ENCODE data around the gene PALLD.
"Not testable (repeated sequence)": the region's sequence is repeated elsewhere in the genome, so short reads cannot be mapped to it uniquely, and the experiment has no call there.

Gene PALLD

DNA sequence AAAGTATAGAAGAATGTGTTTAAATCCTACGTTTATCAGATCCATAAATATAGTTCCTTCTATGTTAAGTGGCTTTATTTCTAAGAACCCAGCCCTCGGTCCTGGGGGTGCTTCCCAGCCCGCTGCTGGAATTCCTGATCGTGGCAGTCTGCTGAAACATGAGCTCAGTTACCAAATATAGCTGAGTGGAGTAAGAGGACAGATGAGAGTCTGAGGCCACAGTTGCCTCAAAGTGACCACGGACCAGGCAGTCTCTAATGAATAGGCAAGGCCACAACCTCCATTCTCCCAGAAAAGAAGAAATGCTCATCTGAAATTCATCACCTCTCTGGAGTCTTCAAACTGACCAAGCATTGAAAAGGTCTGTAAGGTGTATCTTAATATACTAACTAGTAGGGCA is at the start of gene PALLD:
TSS of gene PALLD (plus strand) at position 219 of the 400 bp plus-strand sequence.
- DNase-seq (ENCODE audit: low read depth in 3 of 3, low spot score in 1 of 3): no peak

DNA sequence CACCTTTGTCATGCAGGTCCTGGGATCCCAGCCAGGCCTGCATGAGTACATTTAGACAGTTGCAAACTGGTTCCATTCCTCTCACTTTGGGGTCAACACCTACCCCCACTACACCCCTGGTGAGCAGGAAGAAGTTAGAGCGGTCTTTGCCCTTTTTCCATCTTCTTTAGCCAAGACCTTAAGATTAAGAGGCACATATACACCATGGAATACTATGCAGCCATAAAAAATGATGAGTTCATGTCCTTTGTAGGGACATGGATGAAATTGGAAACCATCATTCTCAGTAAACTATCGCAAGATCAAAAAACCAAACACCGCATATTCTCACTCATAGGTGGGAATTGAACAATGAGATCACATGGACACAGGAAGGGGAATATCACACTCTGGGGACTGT is 47.8 kb upstream of the PALLD start:
- not testable (repeated sequence) for DNase-seq (ENCODE audit: low read depth in 3 of 3, low spot score in 1 of 3)

DNA sequence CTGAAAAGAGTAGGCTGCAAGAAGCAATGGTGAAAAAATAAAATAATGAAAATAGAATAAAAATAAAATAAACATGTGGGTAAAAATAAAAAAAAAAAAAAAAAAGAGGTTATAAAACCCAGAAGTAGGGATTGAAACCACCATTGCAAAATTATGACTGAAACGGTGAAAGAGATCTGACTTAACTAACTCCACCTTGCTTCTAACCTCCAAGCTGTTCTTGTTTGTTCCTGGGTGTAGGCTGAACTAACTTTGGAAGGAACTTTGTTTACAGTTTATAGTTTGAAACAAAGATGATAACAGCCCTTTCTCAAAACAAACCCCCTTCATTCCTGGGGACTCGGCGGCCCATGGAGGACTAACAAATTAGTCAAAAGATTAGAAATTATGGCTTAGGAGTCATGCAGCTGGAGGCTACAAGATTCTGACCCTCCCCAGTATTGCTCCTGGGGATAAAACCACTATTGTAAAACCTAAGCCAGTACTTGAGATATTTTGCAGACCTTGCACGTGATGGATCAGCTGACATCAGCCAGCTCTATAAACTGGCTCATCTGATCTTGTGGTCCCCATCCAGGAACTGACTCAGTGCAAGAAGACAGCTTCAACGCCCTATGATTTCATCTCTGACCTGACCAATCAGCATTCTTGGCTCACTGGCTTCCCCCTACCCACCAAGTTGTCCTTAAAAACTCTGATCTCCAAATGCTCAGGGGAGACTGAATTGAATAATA is 47.0 kb upstream of the PALLD start:
- DNase-seq (ENCODE audit: low read depth in 3 of 3, low spot score in 1 of 3): no peak

DNA sequence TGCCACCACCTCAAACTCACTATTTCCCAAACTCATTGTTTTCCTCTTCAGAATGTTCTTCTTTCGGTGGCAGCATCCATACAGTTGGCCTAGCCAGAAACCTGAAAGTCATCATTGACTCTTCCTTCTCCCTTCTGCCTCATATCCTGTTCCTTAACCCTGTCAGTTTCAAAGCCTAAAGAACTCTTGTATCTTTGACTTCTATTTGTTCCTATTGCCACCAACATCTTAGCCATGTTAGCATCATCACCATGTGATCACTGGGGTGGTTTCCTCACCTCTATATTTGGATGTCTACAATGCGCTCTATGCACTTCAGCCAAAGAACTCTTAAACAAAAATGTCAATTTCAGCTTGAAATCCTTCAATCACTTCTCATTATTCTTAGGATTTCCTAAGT is 45.5 kb upstream of the PALLD start:
- DNase-seq (ENCODE audit: low read depth in 3 of 3, low spot score in 1 of 3): no peak

DNA sequence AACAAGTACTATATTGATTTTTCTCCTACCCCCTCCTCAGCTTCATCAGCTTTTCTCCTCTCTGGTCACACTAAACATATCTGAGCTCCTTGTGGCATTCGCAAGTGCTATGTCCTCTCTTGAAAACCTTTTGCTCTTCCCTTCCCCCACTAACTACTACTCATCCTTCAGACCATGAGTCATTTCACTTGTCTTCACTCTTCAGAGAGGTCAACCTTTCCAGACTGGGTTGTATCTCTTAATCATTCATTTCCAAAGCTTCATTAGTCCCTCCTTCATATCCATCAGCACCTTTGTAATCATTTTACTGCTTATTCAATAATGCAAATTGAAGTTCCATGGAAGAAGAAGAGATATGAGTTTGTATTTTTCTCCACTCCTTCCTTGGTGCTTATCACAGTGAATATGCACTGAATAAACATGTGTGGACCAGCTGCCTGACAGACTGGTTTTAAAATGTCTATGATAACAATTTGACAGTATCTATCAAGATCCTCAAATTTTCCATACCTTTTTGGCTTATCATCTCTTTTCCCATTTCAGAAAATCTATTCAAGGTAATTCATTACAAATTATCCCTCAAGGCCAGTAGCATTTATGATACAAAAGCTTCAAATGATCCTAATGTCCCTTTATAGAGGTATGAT is 45.0 kb upstream of the PALLD start:
- no peak for DNase-seq (ENCODE audit: low read depth in 3 of 3, low spot score in 1 of 3)

DNA sequence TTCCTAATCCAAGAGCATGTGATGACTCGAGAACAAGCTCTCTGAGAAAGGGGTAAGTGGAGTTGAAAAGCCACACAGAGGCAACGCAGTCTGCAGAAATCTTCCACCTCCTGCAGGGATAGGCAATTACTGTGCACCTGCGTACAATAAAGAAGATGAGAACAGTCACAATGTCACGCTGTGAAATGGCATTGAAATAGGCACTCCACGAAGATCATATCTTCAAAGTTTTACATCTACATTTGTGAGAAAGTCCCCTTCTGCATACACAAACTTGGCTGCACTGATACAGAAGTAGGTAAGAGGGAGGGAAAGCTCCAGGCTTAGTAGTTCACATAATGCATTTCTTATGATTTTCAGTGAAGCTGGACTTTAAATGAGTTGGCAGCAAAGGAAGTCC is 43.7 kb upstream of the PALLD start:
- DNase-seq (ENCODE audit: low read depth in 3 of 3, low spot score in 1 of 3): no peak

DNA sequence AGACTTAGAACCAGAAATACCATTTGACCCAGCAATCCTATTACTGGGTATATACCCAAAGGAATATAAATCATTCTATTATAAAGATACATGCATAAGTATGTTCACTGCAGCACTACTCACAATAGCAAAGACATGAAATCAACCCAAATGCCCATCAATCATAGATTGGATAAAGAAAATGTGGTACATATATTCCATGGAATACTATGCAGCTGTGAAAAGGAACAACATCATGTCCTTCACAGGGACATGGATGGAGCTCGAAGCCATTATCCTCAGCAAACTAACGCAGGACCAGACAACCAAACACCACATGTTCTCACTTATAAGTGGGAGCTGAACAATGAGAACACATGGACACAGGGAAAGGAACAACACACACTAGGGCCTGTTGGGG is 38.6 kb upstream of the PALLD start:
- not testable (repeated sequence) for DNase-seq (ENCODE audit: low read depth in 3 of 3, low spot score in 1 of 3)

DNA sequence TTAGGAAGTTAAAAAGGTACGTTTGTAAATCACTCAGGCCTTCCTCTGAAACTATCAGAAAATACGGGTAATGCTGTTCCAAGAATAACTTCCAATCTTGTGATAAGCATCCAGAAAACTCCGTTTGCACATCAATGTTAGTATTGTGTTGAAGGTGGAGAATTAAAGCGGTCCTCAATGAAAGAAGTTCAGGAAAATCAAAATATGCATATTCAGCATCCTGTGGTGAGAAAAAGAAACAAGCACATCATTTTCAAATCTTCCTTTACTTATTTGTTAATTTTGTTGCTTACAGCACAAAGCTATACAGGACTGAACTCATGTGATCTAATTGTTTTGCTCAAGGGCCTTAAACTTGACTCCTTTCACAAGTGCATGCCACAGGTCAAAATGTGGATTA is 35.0 kb upstream of the PALLD start:
- DNase-seq (ENCODE audit: low read depth in 3 of 3, low spot score in 1 of 3): no peak

DNA sequence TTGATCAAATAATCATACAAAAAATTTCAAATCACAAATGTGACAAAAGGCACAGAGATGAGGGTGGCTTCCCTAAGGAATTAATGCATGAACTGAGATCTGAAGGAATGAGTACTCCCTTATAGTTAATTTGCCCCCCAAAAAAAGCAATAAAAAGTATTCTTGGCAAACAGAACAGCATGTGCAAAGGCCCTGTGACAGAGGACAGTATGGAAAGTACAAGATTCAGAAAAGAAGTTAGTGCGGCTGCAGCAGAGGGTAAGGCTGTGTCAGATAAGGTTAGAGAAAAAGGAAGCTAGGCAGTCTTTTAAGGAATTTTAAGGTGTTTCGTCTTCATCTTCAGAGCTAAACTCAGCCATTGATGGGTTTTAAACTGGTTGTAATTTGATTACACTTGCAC is 23.9 kb upstream of the PALLD start:
- no peak for DNase-seq (ENCODE audit: low read depth in 3 of 3, low spot score in 1 of 3)

DNA sequence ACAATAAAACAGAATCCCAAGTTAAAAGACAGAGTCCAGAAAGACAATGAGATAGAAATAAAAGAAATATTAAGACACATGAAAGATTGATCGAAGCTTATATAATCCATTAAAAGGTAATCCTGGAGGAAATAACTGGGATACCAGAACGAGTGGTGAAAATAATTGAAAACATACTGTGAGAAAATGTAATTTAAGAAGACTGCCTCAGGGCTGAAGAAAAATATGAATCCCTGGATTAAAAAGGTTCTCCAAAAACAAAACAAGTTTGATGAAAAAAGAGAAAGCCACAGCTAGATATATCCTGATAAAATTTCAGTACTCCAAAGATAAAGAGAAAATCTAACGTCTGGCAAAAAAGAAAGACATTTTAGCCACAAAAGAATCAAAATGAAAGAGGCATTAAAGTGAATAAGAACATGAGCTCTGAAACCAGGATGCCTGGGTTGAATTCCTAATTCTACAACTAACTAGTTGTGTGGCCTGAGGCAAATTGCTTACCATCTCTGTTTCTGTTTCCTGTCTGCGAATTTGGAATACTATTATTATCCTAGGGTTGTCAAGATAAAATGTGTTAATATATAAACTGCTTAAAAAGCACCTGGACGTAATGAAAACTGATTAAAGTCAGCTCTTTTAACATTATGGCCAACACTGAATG is 22.1 kb upstream of the PALLD start:
- DNase-seq (ENCODE audit: low read depth in 3 of 3, low spot score in 1 of 3): no peak

DNA sequence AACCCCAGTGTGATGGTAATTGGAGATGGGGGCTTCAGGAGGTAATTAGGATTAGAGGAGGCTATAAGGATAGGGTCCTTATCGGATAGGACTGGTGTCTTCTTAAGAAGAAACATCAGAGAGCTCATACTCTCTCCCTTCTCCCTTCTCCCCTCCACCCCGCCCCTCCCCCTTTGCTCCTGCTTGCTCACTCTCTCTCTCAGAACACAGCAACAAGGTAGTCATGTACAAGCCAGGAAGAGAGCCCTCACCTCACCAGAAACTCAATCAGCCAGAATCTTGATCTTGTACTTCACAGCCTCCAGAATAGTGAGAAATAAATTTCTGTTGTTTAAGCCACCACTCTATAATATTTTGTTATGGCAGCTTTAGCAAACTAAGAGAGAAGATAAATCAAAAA is 21.1 kb upstream of the PALLD start:
- DNase-seq (ENCODE audit: low read depth in 3 of 3, low spot score in 1 of 3): peak in 1 of 3 donors; percentile 21

DNA sequence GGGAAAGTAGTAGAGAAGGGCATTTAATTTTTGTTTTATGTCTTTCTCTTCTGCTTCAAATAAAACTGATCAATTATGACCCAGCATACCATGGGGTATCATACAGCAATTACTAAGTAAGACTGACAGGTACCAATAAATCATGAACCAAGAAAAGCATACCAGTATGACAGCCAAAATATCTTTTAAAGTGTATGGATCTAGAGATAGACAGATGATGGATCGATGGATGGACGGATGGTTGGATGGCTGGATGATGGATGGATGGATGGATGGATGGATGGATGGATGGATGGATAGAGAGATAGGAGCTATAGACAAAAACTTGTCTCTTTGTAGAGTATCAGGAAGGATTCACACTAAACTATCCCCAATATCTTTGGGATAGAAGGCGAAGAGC is 18.0 kb upstream of the PALLD start:
- no peak for DNase-seq (ENCODE audit: low read depth in 3 of 3, low spot score in 1 of 3)

DNA sequence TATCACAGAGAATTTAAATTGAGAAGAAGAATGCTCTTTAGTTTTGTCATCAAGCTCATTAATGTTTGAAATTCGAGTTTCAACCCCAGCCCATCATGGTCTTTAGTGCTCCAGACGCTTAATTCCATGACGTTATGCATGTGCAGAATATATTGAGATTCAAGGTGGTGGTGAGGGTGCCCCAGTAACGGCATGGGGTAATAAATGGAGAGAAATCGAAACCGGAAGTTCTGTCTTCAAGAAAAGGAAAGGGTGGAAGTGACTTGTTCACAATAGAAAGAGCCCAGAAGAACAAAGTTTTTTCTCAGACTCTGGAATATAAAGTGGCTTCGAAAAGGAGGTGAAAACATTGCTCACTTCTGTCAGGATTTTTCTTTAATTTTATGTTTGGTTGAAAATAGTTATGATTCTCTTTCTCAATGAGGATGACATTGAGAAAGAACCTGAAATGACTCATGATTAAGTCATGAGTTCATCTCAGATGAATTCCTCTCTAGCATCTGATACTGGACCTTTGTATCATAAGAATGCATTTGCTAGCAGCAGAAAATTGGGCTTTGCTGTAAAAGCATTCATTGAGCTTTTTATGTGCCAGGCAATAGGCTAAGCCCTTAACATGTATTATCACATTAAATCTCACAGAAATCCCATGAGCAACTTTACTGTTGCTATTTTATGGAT is 15.8 kb upstream of the PALLD start:
- no peak for DNase-seq (ENCODE audit: low read depth in 3 of 3, low spot score in 1 of 3)

DNA sequence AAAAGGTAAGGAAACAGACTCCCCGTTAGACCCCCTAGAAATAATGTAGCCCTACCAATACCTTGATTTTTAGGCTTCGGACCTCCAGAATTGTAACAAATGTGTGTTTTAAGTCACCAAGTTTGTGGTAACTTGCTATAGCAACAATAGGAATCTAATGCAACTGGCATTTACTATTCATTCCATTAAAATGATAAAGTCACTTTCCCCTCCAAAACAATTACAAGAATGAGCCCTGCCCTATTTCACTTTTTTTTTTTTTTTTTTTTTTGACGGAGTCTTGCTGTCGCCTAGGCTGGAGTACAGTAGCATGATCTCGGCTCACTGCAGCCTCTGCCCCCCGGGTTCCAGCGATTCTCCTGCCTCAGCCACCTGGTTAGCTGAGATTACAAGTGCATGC is 13.0 kb upstream of the PALLD start:
- no peak for DNase-seq (ENCODE audit: low read depth in 3 of 3, low spot score in 1 of 3)

DNA sequence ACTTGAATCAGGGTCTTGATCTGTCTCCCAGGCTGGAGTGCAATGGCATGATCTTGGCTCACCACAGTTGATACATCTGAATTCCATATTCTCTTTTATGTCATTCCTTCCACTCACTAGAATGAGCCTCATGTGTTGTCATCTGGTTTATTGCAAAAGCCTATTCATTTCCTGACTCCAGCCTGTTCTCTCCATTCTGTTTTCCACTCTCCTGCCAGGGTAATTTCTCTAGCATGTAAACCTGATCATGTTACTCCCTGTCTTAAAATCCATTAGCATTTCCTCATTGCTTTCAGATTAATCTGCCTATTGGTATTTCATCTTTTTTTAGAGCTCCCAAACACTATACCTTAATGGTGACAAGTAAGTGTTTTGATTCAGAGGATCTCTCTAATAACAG is 12.2 kb upstream of the PALLD start:
- no peak for DNase-seq (ENCODE audit: low read depth in 3 of 3, low spot score in 1 of 3)

DNA sequence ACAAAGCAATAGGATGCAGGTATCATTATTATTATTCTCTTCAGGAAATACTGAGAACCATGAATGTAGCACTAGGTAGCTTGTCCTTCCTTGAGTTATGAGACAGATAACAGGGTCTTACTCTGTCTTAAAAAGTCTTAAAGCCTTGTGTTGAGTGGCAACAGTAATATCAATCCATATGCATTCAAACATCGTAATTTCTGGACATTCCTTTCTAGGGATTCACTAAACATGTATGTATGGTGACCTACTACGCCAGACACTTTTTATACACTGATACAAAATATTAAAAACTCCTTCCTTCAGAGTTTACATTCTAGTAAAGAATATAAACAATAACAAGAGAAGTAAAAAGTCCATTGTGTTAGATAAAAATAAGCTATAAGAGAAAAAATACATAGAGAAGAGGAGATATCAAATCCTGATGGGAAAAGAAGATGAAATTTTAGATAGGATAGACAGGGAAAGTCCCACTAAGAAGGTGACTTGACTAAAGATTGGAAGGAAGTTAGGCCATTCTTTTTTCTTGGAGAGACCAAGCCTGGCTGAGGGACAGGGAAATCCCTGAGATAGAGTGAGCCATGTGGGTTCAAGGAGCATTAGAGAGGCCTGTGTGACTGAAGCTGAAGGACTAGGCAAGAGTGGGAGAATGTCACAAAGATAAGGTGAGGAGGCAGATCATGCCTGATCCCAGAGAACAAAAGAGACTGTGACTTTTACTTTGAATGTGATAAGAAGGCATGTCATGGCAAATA is 11.5 kb upstream of the PALLD start:
- DNase-seq (ENCODE audit: low read depth in 3 of 3, low spot score in 1 of 3): no peak

DNA sequence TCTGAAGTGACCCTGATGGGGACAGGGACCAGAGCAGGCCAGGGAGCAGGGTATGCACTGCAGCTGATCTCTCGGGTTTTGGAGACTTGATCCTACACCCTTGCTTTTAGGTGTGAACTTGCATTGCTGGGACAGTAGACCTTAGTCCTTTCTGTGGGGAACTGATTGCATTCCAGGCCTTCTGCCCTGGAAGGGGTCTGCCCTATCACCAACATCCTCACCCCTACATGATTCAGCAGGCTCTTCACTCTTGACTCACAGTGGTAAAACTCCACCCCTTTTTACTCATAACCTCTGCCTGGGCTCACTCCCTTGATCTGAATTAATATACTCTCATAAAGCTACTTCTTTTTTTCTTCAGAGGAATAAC is 10.0 kb upstream of the PALLD start:
- no peak for DNase-seq (ENCODE audit: low read depth in 3 of 3, low spot score in 1 of 3)

DNA sequence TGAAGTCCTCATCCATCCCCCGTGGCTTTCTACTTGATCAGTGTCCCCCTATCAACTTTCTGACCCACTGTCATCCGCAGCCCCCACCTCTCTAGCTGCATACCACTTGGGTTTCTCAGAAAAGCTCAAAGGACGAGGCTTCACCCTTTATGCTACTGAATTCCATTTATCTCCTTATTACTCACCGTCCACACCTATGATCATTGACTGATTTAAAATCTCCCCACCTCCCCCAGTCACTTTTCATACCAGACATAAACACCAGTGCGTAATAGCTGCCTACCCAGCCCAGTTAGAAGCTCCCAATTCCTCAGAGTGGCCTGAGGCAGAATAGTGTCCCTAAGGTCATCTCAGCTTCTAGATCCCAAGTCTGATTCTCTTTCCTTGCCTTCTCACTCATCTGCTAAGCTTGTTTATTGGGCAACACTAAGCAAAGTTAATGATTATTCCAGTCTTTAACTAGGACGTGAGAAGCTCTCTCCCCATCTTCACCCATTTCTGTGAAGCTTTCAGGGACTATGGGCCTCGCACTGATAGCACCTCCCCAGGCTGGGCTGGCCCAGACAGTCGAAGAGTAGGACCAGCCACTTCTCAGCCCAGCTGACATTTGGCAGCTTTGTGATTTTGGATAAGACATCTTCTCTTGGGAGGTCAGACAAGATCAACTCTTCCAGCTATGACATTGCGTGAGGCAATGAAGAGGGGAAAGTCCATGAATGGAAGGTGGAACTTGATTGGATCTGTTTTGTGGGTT is 9.4 kb upstream of the PALLD start:
- DNase-seq (ENCODE audit: low read depth in 3 of 3, low spot score in 1 of 3): no peak

DNA sequence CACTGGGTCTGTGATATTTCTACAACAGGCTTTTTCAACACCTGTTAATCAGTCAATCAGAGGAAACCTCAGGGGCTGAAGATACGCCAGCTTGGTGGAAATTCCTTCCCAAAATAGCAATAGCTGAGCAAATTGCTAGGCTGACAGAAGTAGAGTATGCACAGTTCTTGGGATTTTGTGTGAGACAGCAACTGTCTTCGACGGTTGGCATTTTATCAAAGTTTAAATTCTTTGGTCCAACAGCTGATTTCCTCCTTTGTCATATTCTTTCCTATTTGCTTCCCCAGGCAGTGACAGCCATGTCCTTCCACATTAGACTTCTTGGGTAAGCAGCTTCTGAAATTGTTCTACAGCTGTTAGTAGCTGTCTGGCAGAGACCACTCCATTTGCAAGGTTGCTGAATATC is 8.0 kb upstream of the PALLD start:
- DNase-seq (ENCODE audit: low read depth in 3 of 3, low spot score in 1 of 3): no peak

DNA sequence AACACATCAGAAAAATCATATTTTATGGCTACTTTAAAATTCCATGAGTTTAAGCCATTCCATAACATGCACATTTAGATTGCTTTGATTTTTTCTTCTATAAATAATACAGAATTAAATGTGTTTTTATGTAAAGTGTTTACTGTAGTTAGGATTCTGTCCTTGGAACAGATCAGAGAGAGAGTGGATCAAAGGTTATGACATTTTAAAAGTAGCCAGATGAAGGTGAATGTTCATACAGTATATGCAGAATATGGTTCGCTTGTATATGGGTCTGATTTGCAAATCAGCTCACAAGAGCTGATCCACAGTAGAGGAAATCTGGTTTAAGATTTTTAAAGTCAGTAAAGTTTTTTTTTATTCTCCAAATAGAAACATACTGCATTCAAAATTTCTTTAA is 7.2 kb upstream of the PALLD start:
- DNase-seq (ENCODE audit: low read depth in 3 of 3, low spot score in 1 of 3): no peak

DNA sequence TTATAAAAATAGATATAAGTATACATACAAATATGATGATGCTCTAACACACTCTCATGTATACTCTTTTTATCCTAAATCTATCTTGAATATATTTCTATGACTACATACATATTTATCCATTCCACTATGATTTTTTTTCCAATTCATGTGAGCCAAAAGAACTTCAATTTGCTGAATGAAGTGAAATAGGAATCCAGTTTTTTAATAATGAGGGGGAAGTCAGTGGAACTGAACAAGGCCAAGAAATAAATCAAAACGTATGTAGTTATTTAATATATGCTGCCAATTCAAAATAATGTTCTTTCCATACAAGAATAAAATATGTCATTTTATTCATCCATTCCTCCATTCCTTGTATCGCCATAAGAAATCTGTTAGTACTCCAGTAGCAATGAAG is 6.1 kb upstream of the PALLD start:
- no peak for DNase-seq (ENCODE audit: low read depth in 3 of 3, low spot score in 1 of 3)
